NCI-H2081 treated with DMSO at 0.1 percent for 48 hours (cell line): ENCODE data around the gene ELF1.
"Not testable (repeated sequence)": the region's sequence is repeated elsewhere in the genome, so short reads cannot be mapped to it uniquely, and the experiment has no call there.

Experiments used
- DNase-seq: peaks from one replicate; lab custom pipeline; 2025; lab: John Stamatoyannopoulos, UW

Gene ELF1

GRCh38 chr13:41042419-41042818, 23.3 kb upstream of the ELF1 start:
- not testable (repeated sequence) for DNase-seq

DNA sequence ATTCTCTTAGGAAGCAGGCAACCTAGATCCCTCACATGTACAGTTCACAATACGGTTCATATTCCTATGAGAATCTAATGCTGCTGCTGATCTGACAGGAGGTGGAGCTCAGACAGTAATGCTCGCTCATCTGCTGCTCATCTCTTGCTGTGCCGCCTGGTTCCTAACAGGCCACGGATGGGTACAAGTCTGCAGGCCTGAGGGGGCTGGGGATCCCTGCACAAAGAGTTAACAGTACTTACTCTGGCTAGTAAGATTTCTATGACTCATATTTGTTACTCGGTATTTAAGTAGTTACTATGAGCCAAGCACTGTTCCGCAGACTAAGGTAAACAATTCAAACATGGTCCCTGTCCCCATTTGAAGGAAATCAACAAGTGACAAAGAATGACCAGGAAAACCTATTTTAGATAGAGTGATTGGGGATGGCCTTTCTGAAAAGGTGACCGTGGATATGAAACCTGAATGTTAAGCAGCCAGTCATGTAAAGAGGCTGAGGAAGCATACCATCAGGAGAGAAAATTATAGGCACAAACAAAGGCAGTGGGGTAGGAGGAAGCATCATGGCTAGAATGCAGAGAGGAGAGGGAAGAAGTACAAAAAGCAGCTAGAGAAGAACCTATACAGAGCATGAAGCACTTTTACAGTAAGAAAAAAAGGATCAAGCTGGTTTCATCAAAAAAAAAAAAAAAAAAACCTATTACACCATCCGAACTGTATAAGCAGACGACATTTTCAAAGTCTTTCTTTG, 21.6 kb upstream of the ELF1 start:
- no peak for DNase-seq

GRCh38 chr13:41039746-41040145, 20.6 kb upstream of the ELF1 start:
- no peak for DNase-seq

- not testable (repeated sequence) for DNase-seq
These were observed 17.4 kb upstream of the ELF1 start for GRCh38 chr13:41036557-41036956.

- DNase-seq: no peak
These were observed 15.8 kb upstream of the ELF1 start for GRCh38 chr13:41034881-41035280.

- DNase-seq: no peak
These were observed 15.3 kb upstream of the ELF1 start for GRCh38 chr13:41034382-41034781.

GRCh38 chr13:41032691-41033376, 13.7 kb upstream of the ELF1 start:
- DNase-seq: no peak

- DNase-seq: no peak
These were observed 10.5 kb upstream of the ELF1 start for GRCh38 chr13:41029629-41030028.

- no peak for DNase-seq
These were observed 8.9 kb upstream of the ELF1 start for GRCh38 chr13:41028051-41028450.

DNA sequence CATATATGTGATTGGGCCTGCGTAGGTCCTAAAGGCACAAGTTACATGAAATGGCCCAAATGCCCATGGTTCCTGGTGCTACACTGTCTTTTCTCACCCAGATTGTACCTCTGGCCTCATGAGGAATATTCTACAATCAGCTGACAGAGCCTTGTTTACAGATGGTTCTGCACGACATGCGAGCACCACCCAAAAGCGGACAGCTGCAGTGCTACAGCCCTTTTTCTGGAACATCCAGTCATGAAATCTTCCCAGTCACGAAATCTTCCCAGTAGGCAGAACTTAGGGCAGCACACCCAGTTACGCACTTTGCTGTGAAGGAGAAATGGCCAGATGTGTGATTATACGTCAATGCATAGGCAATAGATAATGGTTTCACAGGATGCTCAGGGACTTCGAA, 7.7 kb upstream of the ELF1 start:
- DNase-seq: no peak

- DNase-seq: no peak
These were observed 6.4 kb upstream of the ELF1 start for GRCh38 chr13:41025518-41025917.

DNA sequence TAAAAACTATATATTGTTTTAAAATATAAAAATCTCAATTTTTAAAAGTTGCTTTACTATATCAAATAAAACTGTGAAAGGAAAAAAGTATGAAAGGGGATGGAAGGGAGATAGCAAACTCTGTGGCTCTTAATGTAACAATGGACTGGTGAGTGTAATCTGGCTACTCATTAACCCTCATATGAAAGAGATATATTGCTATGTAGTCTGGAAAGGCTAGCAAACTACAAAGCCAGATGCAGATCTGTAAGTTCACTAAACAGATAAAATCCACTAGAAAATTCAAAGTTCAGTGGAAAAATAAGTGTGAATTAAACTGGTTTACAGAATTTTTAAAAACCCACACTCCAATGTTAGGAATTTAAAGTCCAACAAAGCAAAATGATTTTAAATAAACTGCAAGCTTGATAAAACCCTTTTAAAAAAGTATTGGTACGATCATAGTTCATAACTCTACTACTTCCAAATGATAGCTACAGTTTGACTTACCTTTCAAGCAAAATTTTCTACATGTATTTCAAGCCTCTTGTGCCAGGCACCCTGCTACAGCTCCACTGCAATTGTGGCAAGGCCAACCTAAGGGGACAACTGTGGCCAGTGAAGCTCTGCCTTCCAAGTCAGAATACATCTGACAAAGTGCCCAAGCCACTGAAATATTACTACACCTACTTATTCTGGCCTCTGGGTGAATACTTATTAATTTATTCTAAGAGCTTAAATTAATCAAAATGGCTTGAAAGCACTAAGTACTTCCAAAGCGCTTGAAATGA, 647 bp upstream of the ELF1 start:
- DNase-seq: no peak

DNA sequence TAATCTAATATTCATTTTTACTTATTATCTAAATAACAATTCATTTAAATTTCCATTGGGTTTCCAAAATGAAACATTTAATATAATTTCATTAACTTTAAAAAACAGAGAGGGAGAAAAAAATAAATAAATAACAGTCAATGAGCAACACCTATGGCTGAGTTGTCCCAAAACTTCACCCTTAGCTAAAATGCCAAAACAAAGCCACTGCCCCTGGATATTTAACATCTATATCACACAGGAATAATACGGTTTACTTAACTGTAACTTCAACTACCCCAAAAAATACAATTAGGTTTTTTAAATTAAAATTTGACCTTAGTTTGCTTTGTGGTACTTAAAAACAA, 541 bp downstream of the ELF1 start:
- DNase-seq: no peak

- DNase-seq: no peak
These were observed 1.1 kb downstream of the ELF1 start for GRCh38 chr13:41017817-41018601.

DNA sequence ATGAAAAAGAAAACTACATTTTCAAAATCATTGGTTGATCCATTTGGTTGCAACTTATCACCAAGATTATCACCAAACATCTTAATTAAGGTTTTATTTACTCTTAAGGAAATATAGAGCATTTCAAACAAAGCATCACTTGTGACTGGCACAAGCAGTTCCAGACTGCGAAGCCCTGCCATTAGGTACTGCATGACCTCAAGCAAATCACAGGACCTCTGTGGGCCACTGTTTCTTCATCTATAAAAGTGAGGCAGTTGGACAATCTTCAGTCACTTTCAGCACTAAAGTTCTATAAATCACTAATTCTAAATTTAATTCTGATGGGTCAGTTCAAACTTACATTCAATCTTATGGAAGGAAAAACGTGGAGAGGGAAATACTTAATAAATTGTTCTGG, 2.0 kb downstream of the ELF1 start:
- no peak for DNase-seq

DNA sequence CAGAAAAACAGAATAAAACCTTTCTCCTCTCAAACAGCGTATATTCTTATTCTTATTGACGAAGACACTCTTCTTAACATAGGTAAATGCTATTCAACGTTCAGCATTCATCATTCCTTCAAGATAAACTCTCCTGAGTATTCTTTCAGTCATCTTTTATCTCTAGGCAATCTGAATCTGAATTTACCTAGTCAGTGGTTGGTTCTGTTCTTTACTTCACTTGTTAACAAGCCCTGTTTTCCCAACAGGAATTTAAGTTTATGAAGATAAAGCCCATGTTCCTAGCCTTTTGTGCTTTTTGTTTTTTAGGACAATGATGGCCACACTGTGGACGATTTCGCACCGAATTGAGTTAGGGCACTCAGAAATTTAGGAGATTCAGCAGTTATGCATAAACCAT, 3.2 kb downstream of the ELF1 start:
- DNase-seq: no peak

DNA sequence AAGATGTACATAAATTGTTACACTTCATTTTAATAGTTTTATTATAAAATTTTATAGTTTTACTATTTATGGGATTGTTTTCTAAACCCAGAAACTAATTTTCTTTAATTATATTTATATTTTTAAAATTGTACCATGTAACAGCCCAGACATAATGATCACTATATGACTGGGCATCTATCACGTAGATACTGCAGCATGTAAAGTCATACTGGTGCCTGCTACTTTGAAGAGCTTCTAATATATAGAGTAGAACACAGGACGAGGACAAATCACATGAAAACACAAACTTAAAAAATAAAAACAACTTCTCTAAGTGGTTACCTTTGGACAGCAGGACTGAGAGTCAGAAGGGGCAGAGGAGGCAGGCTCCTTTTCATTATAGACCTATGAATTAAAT, 5.3 kb downstream of the ELF1 start:
- no peak for DNase-seq

GRCh38 chr13:41012536-41012935, 6.6 kb downstream of the ELF1 start:
- no peak for DNase-seq

GRCh38 chr13:41011382-41011956, 7.6 kb downstream of the ELF1 start:
- no peak for DNase-seq

GRCh38 chr13:41008349-41008980, 10.7 kb downstream of the ELF1 start:
- no peak for DNase-seq

GRCh38 chr13:41007744-41008128, 11.4 kb downstream of the ELF1 start:
- no peak for DNase-seq
